A673 (cell line): ENCODE data around the gene CLSTN2. TPM values are rescaled to one million over a fixed set of nuclear protein-coding genes. Genes with fewer than 3 reads are reported as not detected.

Experiments
- BruUV-seq: library from RNA; stranded (reverse); fragments of 400-500 nt; replicated peaks from 2 replicates; lab custom pipeline; 2021; lab: Mats Ljungman, UMichigan
- CTCF ChIA-PET: fragments of 300-600 bp; sonication (Branson Sonifier 250); formaldehyde crosslinking; loops from one replicate; lab custom pipeline; 2022; ENCODE audit warnings: antibody characterized with exemption; lab: Charles Lee
- POLR2A ChIA-PET: fragments of 300-600 bp; sonication (Branson Sonifier 250); formaldehyde crosslinking; loops from one replicate; lab custom pipeline; 2022; ENCODE audit warnings: antibody characterized with exemption; ENCODE audit not compliant: low non-redundant PET; lab: Charles Lee
- DNase-seq: peaks from one replicate; pipeline ENCODE4 v3.0.0-alpha.2; 2015; ENCODE audit warnings: low spot score
- H3K27ac ChIP-seq: fragments of 200-600 bp; sonication (generic); 2 replicates; pipeline ENCODE4 v1.5.1; 2016; ENCODE audit warnings: mixed run types, low read depth, mild to moderate bottlenecking, mixed read lengths, antibody characterized with exemption, low read length; ENCODE audit not compliant: poor library complexity, severe bottlenecking
- H3K27me3 ChIP-seq: fragments of 200-600 bp; sonication (generic); replicated peaks from 2 replicates; pipeline ENCODE4 v1.6.1; 2017; ENCODE audit warnings: mixed run types, low read depth, mild to moderate bottlenecking, mixed read lengths, antibody characterized with exemption, low read length; ENCODE audit not compliant: insufficient read depth, poor library complexity
- H3K36me3 ChIP-seq: fragments of 200-600 bp; sonication (generic); 2 replicates; pipeline ENCODE4 v1.6.1; 2016; ENCODE audit warnings: mixed run types, mild to moderate bottlenecking, mixed read lengths, antibody characterized with exemption, low read length; ENCODE audit not compliant: insufficient read depth, poor library complexity, severe bottlenecking
- H3K4me1 ChIP-seq: fragments of 200-600 bp; sonication (generic); 2 replicates; pipeline ENCODE4 v1.6.1; 2017; ENCODE audit warnings: mixed run types, mild to moderate bottlenecking, mixed read lengths, antibody characterized with exemption, low read length; ENCODE audit not compliant: insufficient read depth, poor library complexity, severe bottlenecking
- H3K4me3 ChIP-seq: fragments of 200-600 bp; sonication (generic); 2 replicates; pipeline ENCODE4 v1.5.1; 2016; ENCODE audit warnings: low read depth, mixed run types, mild to moderate bottlenecking, mixed read lengths, low read length; ENCODE audit not compliant: poor library complexity, severe bottlenecking
- H3K9me3 ChIP-seq: fragments of 200-600 bp; sonication (generic); 2 replicates; pipeline ENCODE4 v1.6.1; 2016; ENCODE audit warnings: mixed run types, low read depth, mild to moderate bottlenecking, mixed read lengths, antibody characterized with exemption, low read length; ENCODE audit not compliant: poor library complexity, severe bottlenecking
- EZH2 ChIP-seq: fragments of 200-600 bp; sonication (generic); IDR thresholded peaks from 2 replicates; pipeline ENCODE4 v1.6.1; 2017; ENCODE audit warnings: borderline replicate concordance, low read depth, mild to moderate bottlenecking, mixed read lengths, antibody characterized with exemption, low read length; ENCODE audit not compliant: poor library complexity, severe bottlenecking
- intact Hi-C: fragments of 100-400 bp; cut with micrococcal nuclease; formaldehyde crosslinking; loops from one replicate; pipeline ENCODE4 v1.10.0; 2022; ENCODE audit not compliant: unreplicated experiment
- total RNA-seq: library from RNA; stranded (reverse); gene quantifications from 2 replicates; pipeline ENCODE4 v1.2.3, GENCODE V29; 2021
- TF ChIP-seq, protein P1 (sequence below): fragments of 300-800, 200-600 bp; sonication (generic); conservative IDR thresholded peaks from 2 replicates; pipeline ENCODE4 v1.5.1; 2017; ENCODE audit warnings: low read depth, mild to moderate bottlenecking, antibody characterized with exemption, low read length, moderate library complexity, mixed read lengths

Gene CLSTN2
- total RNA-seq, 1 experiment from 2014 or later = 50.7 TPM

DNA sequence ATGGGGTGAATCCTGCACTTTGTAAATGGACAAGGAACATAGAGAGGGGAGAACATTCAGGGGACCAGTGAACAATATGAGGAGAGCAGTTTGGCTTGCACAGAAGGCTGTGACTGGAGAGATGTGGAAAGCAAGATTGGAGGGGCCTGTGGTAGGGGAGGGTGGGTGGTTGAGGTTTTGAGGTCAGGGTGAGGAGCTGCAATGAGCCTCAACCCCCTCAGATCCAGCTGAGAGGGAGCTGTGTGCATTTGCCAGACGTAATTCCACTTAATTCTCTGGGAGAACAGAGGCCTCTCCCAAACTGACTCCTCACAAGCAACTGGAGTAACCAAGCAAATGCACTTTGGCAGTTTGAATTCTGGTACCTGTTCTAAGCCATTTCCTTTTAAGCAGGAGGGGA, 489.7 kb downstream of the CLSTN2 start:
- ChIA-PET CTCF (no interaction called here), POLR2A (no interaction called here)
- no peak for TF ChIP-seq EZH2
- TF ChIP-seq, protein P1, sequence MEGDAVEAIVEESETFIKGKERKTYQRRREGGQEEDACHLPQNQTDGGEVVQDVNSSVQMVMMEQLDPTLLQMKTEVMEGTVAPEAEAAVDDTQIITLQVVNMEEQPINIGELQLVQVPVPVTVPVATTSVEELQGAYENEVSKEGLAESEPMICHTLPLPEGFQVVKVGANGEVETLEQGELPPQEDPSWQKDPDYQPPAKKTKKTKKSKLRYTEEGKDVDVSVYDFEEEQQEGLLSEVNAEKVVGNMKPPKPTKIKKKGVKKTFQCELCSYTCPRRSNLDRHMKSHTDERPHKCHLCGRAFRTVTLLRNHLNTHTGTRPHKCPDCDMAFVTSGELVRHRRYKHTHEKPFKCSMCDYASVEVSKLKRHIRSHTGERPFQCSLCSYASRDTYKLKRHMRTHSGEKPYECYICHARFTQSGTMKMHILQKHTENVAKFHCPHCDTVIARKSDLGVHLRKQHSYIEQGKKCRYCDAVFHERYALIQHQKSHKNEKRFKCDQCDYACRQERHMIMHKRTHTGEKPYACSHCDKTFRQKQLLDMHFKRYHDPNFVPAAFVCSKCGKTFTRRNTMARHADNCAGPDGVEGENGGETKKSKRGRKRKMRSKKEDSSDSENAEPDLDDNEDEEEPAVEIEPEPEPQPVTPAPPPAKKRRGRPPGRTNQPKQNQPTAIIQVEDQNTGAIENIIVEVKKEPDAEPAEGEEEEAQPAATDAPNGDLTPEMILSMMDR = no peak
- Histone ChIP-seq H3K9me3 (no peaks in the 10 kb centered on the region), H3K4me3 (no peak overlapping the region), H3K27ac (no peak overlapping the region), H3K36me3 (no peaks in the 10 kb centered on the region), H3K27me3 (no peaks in the 10 kb centered on the region), H3K4me1 (no peaks in the 10 kb centered on the region)
- DNase-seq = no peak
- intact Hi-C loops = no loop called here
- BruUV-seq = no TSS peak

DNA sequence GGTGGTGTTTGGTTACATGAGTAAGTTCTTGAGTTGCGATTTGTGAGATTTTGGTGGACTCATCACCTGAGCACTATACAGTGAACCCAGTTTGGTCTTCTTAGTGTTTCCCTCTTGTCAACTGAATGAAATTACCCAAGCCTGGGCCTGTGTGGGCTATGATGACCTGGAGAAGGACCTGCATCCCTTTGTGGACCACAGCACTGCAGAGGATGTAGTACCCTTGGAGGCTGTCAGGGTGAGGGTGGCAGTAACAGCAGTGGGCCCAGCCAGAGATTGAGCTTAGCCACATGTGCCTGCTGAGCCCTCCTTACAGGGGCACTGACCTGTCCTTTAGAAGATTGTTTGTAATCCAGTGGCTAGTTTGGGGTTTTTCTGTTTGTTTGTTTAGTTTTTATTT, 492.8 kb downstream of the CLSTN2 start:
- intact Hi-C loops = no loop called here
- CTCF ChIA-PET = no interaction called here
- no TSS peak for BruUV-seq

GRCh38 chr3:140428380-140428779, 493.4 kb downstream of the CLSTN2 start:
- Histone ChIP-seq H3K9me3 (no peaks in the 10 kb centered on the region), H3K4me1 (no peaks in the 10 kb centered on the region), H3K27ac (no peak overlapping the region), H3K27me3 (no peaks in the 10 kb centered on the region), H3K4me3 (no peak overlapping the region), H3K36me3 (no peaks in the 10 kb centered on the region)
- DNase-seq = no peak
- CTCF ChIA-PET = no interaction called here
- POLR2A ChIA-PET = no interaction called here
- intact Hi-C loops = no loop called here
- TF ChIP-seq EZH2 = no peak
- TF ChIP-seq, protein P1 = no peak
- BruUV-seq = no TSS peak

More for the DNA sequence above, 492.8 kb downstream of the CLSTN2 start:
- no peaks in the 10 kb centered on the region for H3K9me3 ChIP-seq
- no peaks in the 10 kb centered on the region for H3K36me3 ChIP-seq
- H3K27me3 ChIP-seq = no peaks in the 10 kb centered on the region
- DNase-seq = no peak
- no peaks in the 10 kb centered on the region for H3K4me1 ChIP-seq
- H3K4me3 ChIP-seq = no peak overlapping the region
- TF ChIP-seq, protein P1 = no peak
- no peak for TF ChIP-seq EZH2
- no peak overlapping the region for H3K27ac ChIP-seq
- POLR2A ChIA-PET = no interaction called here
